ENCODE measurements around the gene GRWD1. TPM values are rescaled to one million over a fixed set of nuclear protein-coding genes. Genes with fewer than 3 reads are reported as not detected.

Gene GRWD1
- polyA plus RNA-seq, 1 experiment: 16.0 TPM

DNA sequence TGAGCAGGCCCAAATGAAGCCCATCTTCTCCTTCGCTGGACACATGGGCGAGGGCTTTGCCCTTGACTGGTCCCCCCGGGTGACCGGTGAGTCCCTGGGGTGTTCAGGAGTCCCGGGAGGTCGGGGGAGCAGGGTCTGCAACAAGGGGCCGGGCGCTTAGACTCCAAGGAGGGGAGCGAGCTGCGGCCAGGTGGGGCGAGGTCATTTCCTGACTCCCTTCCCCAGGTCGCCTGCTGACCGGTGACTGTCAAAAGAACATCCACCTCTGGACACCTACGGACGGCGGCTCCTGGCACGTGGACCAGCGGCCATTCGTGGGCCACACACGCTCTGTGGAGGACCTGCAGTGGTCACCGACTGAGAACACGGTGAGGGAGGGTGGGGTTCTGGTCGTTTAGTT is 4.7 kb downstream of the GRWD1 start:
- POLR2A ChIA-PET: interaction anchor here (0.6 kb wide), 1 partner anchor 923 kb away, joined by 3 read pairs; no protein-coding TSS in a partner anchor
- TF ChIP-seq, protein P1, sequence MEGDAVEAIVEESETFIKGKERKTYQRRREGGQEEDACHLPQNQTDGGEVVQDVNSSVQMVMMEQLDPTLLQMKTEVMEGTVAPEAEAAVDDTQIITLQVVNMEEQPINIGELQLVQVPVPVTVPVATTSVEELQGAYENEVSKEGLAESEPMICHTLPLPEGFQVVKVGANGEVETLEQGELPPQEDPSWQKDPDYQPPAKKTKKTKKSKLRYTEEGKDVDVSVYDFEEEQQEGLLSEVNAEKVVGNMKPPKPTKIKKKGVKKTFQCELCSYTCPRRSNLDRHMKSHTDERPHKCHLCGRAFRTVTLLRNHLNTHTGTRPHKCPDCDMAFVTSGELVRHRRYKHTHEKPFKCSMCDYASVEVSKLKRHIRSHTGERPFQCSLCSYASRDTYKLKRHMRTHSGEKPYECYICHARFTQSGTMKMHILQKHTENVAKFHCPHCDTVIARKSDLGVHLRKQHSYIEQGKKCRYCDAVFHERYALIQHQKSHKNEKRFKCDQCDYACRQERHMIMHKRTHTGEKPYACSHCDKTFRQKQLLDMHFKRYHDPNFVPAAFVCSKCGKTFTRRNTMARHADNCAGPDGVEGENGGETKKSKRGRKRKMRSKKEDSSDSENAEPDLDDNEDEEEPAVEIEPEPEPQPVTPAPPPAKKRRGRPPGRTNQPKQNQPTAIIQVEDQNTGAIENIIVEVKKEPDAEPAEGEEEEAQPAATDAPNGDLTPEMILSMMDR (IDR thresholded peaks at IDR 0.05; ENCODE audit: low read depth, low read length): no peak
- H3K27ac ChIP-seq (ENCODE audit: low read depth, low read length): no peak overlapping the region
- CTCF ChIA-PET: no interaction called here
- H3K27me3 ChIP-seq (ENCODE audit: control insufficient read depth, insufficient read depth, low read length): no peaks in the 10 kb centered on the region
- DNase-seq (ENCODE audit: low read depth, low spot score): no peak
- H3K4me3 ChIP-seq (ENCODE audit: low read depth, low read length): no peak overlapping the region
- no peaks in the 10 kb centered on the region for H3K9me3 ChIP-seq (ENCODE audit: control insufficient read depth, insufficient read depth, low read length)

DNA sequence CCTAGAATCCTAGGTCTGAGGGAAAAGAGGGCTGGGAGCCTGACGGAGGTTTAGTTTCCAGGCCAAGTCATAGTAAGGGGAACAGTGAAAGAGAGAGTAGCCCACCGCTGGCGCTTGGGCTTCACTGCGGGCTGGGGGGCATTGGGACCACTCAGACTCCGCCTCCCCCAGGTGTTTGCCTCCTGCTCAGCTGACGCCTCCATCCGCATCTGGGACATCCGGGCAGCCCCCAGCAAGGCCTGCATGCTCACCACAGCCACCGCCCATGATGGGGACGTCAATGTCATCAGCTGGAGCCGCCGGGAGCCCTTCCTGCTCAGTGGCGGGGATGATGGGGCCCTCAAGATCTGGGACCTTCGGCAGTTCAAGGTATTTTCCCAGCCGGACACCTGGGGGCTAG is 5.1 kb downstream of the GRWD1 start:
- Histone ChIP-seq H3K27me3 (ENCODE audit: control insufficient read depth, insufficient read depth, low read length) (no peaks in the 10 kb centered on the region), H3K27ac (ENCODE audit: low read depth, low read length) (no peak overlapping the region), H3K4me3 (ENCODE audit: low read depth, low read length) (no peak overlapping the region), H3K9me3 (ENCODE audit: control insufficient read depth, insufficient read depth, low read length) (no peaks in the 10 kb centered on the region)
- CTCF ChIA-PET: interaction anchor here (0.6 kb wide), 2 partner anchors 134 to 235 kb away, joined by 3 read pairs; no protein-coding TSS in a partner anchor
- TF ChIP-seq, protein P1 (IDR thresholded peaks at IDR 0.05; ENCODE audit: low read depth, low read length): no peak
- DNase-seq (ENCODE audit: low read depth, low spot score): no peak
- POLR2A ChIA-PET: no interaction called here

DNA sequence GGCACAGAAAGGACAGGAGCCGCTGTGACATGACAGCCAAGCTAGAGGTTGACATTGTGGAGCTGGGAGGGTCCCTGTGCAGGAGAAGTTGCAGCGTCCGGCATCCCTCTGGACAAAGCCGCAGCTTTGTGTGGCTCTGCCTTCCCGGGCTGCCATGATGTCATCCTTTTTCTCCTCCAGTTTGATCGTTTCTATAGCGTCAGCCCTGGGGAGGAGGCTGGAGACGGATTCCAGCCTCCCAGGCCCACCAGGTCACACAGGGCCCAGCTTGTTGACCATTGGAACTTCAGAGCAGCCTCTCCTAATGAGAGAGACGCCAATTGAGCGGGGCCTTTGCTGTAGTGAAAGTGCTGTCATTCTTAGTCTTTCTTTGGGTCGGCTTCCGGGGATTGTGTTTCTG is 5.8 kb downstream of the GRWD1 start:
- Histone ChIP-seq H3K4me3 (ENCODE audit: low read depth, low read length) (no peak overlapping the region), H3K27ac (ENCODE audit: low read depth, low read length) (no peak overlapping the region), H3K9me3 (ENCODE audit: control insufficient read depth, insufficient read depth, low read length) (no peaks in the 10 kb centered on the region), H3K27me3 (ENCODE audit: control insufficient read depth, insufficient read depth, low read length) (no peaks in the 10 kb centered on the region)
- TF ChIP-seq, protein P1 (IDR thresholded peaks at IDR 0.05; ENCODE audit: low read depth, low read length): no peak
- ChIA-PET CTCF (interaction anchor here (0.6 kb wide), 2 partner anchors 133 to 236 kb away, joined by 3 read pairs; no protein-coding TSS in a partner anchor), POLR2A (no interaction called here)
- DNase-seq (ENCODE audit: low read depth, low spot score): no peak

DNA sequence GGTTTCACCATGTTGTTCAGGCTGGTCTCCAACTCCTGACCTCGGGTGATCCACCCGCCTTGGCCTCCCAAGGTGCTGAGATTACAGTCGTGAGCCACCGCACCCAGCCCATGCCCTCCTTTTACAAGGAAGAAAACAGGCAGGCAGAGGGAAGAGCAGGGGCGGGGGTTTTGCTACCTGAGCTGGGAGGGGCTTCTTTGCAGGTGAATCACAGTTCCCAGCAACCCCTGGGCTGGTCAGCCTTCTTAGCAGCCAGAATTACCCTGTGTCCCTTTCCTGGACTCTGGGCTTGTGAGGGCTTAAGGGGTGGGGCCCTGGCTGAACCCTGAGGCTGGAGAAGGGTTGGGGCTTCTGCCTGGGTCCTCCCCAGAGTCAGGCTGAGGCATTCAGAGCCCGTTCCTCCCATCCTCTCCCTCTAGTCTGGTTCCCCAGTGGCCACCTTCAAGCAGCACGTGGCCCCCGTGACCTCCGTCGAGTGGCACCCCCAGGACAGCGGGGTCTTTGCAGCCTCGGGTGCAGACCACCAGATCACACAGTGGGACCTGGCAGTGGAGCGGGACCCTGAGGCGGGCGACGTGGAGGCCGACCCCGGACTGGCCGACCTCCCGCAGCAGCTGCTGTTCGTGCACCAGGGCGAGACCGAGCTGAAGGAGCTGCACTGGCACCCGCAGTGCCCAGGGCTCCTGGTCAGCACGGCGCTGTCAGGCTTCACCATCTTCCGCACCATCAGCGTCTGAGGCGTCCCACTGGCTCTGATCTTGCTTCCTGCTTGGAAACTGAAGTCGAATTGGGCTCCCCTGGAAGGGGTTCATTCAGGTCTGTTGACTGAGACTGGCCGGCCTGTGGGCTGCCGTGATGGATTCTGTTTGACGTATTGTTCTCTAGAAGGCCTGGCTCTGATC is 6.8 kb downstream of the GRWD1 start:
- ChIA-PET CTCF (no interaction called here), POLR2A (no interaction called here)
- TF ChIP-seq, protein P1 (IDR thresholded peaks at IDR 0.05; ENCODE audit: low read depth, low read length): no peak
- no peak overlapping the region for H3K4me3 ChIP-seq (ENCODE audit: low read depth, low read length)
- H3K27ac ChIP-seq (ENCODE audit: low read depth, low read length): no peak overlapping the region
- H3K9me3 ChIP-seq (ENCODE audit: control insufficient read depth, insufficient read depth, low read length): no peaks in the 10 kb centered on the region
- no peak for DNase-seq (ENCODE audit: low read depth, low spot score)
- no peaks in the 10 kb centered on the region for H3K27me3 ChIP-seq (ENCODE audit: control insufficient read depth, insufficient read depth, low read length)

DNA sequence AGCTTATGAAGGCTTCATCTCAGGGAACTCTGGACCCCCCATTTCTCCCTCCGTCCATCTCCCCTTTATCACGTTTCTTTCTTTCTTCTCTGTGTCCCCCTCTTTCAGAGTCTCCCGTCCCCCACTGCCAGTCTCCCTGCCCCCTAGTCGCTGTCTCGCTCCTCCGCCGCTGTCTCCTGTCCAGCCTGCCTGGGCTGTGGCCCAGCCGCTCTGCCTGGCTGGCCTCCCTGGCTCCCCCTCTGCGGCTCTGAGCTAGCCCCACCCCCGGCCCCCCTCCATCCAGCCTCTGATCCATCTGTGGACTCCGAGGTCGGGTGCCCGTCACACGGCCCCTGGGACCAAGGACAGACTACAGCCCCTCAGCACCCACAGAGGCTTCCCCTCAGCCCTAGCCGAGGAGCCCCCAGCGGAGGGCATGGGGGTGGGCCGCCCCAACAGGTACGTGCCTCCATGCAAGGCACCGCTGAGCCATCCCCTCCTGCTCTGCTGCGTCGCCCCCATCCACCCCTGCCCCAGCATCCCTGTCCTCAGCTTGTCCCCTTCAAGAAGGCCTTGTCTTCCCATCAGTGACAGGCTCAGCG is 8.5 kb downstream of the GRWD1 start:
- no peak for DNase-seq (ENCODE audit: low read depth, low spot score)
- CTCF ChIA-PET: no interaction called here
- Histone ChIP-seq H3K27me3 (ENCODE audit: control insufficient read depth, insufficient read depth, low read length) (no peaks in the 10 kb centered on the region), H3K9me3 (ENCODE audit: control insufficient read depth, insufficient read depth, low read length) (no peaks in the 10 kb centered on the region), H3K27ac (ENCODE audit: low read depth, low read length) (no peak overlapping the region), H3K4me3 (ENCODE audit: low read depth, low read length) (no peak overlapping the region)
- TF ChIP-seq, protein P1 (IDR thresholded peaks at IDR 0.05; ENCODE audit: low read depth, low read length): no peak
- POLR2A ChIA-PET: no interaction called here

Measured in AG04450 (cell line).